ENCODE results near the gene SLAIN2. TPM values are rescaled to one million over a fixed set of nuclear protein-coding genes. Genes with fewer than 3 reads are reported as not detected.

Gene SLAIN2
- total RNA-seq, 4 donors from 2014 or later = 68.4 to 238 (median 115) TPM

- Histone ChIP-seq H3K27me3 (no peaks in the 10 kb centered on the region), H3K4me3 (no peak overlapping the region), H3K9me3 (no peaks in the 10 kb centered on the region), H3K27ac (no peak overlapping the region), H3K4me1 (no peaks in the 10 kb centered on the region), H3K36me3 (peaks cover 4 to 52% of the 10 kb centered on the region in 2 donors)
- no peak for ATAC-seq
- TF ChIP-seq POLR2A (IDR thresholded peaks at IDR 0.05) (no peak), CTCF (IDR thresholded peaks at IDR 0.05) (no peak), EP300 (IDR thresholded peaks at IDR 0.05) (no peak), POLR2AphosphoS5 (IDR thresholded peaks at IDR 0.05) (no peak)
- WGBS, 2 donors (ENCODE audit: low coverage in 1 of 2) = 100% methylated on average over 2 of the region's 2 CpGs
Measured at GRCh38 chr4:48421101-48421500, 79.8 kb downstream of the SLAIN2 start.

GRCh38 chr4:48428926-48429325, 87.6 kb downstream of the SLAIN2 start:
- Histone ChIP-seq H3K4me1 (no peaks in the 10 kb centered on the region), H3K4me3 (no peak overlapping the region), H3K36me3 (peaks cover 0 to 19% of the 10 kb centered on the region in 2 donors), H3K27ac (no peak overlapping the region), H3K27me3 (no peaks in the 10 kb centered on the region), H3K9me3 (no peaks in the 10 kb centered on the region)
- 86 to 96% methylated on average over 2 of the region's 2 CpGs for WGBS, 2 donors (ENCODE audit: low coverage in 1 of 2)
- no peak for ATAC-seq
- TF ChIP-seq POLR2AphosphoS5 (IDR thresholded peaks at IDR 0.05) (no peak), POLR2A (IDR thresholded peaks at IDR 0.05) (no peak), CTCF (IDR thresholded peaks at IDR 0.05) (no peak), EP300 (IDR thresholded peaks at IDR 0.05) (no peak)

GRCh38 chr4:48429709-48430474, 88.6 kb downstream of the SLAIN2 start:
- H3K27ac ChIP-seq = no peak overlapping the region
- no peaks in the 10 kb centered on the region for H3K27me3 ChIP-seq
- H3K4me3 ChIP-seq = no peak overlapping the region
- no peaks in the 10 kb centered on the region for H3K9me3 ChIP-seq
- no peaks in the 10 kb centered on the region for H3K4me1 ChIP-seq
- no peak for ATAC-seq
- TF ChIP-seq CTCF (IDR thresholded peaks at IDR 0.05) (no peak), POLR2A (IDR thresholded peaks at IDR 0.05) (no peak), EP300 (IDR thresholded peaks at IDR 0.05) (no peak), POLR2AphosphoS5 (IDR thresholded peaks at IDR 0.05) (no peak)
- 35 to 100% methylated on average over 1 of the region's 1 CpG for WGBS, 2 donors (ENCODE audit: low coverage in 1 of 2)
- H3K36me3 ChIP-seq = peaks cover 0 to 17% of the 10 kb centered on the region in 2 donors

- H3K27me3 ChIP-seq = no peaks in the 10 kb centered on the region
- H3K4me3 ChIP-seq = no peak overlapping the region
- H3K9me3 ChIP-seq = no peaks in the 10 kb centered on the region
- 73% methylated on average over 1 of the region's 2 CpGs; no CpG with 5 or more reads in 1 of the 2 donors for WGBS, 2 donors (ENCODE audit: low coverage in 1 of 2)
- ATAC-seq = no peak
- H3K27ac ChIP-seq = no peak overlapping the region
- no peak for TF ChIP-seq POLR2AphosphoS5 (IDR thresholded peaks at IDR 0.05)
- TF ChIP-seq CTCF (IDR thresholded peaks at IDR 0.05) = no peak
- no peak for TF ChIP-seq POLR2A (IDR thresholded peaks at IDR 0.05)
- TF ChIP-seq EP300 (IDR thresholded peaks at IDR 0.05) = no peak
- peaks cover 0 to 11% of the 10 kb centered on the region in 2 donors for H3K36me3 ChIP-seq
- no peaks in the 10 kb centered on the region for H3K4me1 ChIP-seq
Measured at GRCh38 chr4:48431401-48431800, 90.1 kb downstream of the SLAIN2 start.

- peaks cover 0 to 5% of the 10 kb centered on the region in 2 donors for H3K36me3 ChIP-seq
- TF ChIP-seq POLR2A (IDR thresholded peaks at IDR 0.05) = no peak
- no peak for TF ChIP-seq CTCF (IDR thresholded peaks at IDR 0.05)
- TF ChIP-seq EP300 (IDR thresholded peaks at IDR 0.05) = no peak
- no peak for TF ChIP-seq POLR2AphosphoS5 (IDR thresholded peaks at IDR 0.05)
- H3K4me3 ChIP-seq = no peak overlapping the region
- H3K4me1 ChIP-seq = no peaks in the 10 kb centered on the region
- 80 to 81% methylated on average over 4 of the region's 4 CpGs for WGBS, 2 donors (ENCODE audit: low coverage in 1 of 2)
- no peak overlapping the region for H3K27ac ChIP-seq
- no peaks in the 10 kb centered on the region for H3K27me3 ChIP-seq
- no peaks in the 10 kb centered on the region for H3K9me3 ChIP-seq
- no peak for ATAC-seq
Measured at GRCh38 chr4:48432017-48432416, 90.7 kb downstream of the SLAIN2 start.
